Measurements from ENCODE around the gene ABHD2. TPM values are rescaled to one million over a fixed set of nuclear protein-coding genes. Genes with fewer than 3 reads are reported as not detected.

Gene ABHD2
- total RNA-seq, 6 experiments from 2014 or later = 43.1 to 63.5 (median 51.8) TPM

GRCh38 chr15:89089316-89090230, 1.3 kb downstream of the ABHD2 start:
- Mint-ChIP-seq H3K36me3 (ENCODE audit: low read depth) (peaks cover 5% of the 10 kb centered on the region; the same call in 1 of the 2 replicates), H3K9me3 (no peaks in the 10 kb centered on the region), H3K4me1 (ENCODE audit: low read depth) (peaks cover 57% of the 10 kb centered on the region), H3K27ac (peak overlapping the region; percentile 79), H3K4me3 (no peak overlapping the region; the same call in 1 of the 2 replicates), H3K27me3 (ENCODE audit: insufficient read depth) (peaks cover 2% of the 10 kb centered on the region)
- TF ChIP-seq CTCF (IDR thresholded peaks at IDR 0.05) = no peak
- DNase-seq = no peak

DNA sequence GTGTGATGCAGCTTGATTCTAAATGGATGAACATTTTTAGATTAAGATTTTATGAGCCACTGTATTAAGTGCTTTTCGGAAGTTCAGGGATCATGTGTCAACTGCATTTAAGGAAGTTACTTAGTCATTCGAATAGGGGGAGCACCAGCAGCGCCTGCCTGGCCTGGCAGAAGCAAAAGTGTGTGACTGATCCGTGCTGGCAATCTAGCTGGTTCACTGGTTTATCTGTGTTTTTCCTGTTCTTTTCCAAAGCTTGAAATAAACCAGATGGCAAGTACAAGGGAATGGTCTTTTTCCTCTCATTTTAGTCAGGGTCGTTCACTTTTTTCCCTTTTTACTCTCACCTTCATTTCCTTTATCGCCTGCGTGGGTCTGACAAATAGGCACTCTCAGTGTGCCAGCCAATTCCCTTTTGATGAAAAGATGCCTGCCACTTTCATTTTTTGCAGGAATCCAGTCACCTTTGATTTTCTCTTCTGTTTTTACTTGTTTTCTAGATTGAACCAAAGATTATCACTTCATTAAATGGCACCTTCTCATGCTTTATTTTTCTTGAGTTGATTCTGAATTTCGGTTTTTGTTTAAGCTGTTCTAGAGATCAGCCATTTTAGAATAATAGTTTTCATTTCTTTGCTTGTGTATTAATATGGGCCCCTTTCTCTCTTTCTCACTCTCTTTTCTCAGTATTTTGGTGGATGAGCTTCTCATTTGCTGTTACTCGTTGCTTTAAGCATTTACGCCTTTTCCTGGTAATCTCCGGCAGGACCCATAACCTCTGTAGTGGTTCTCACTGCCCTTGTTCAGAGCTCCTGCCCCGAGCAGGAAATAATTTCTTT, 2.8 kb downstream of the ABHD2 start:
- Mint-ChIP-seq H3K4me3 (no peak overlapping the region; the same call in none of the 2 replicates), H3K27me3 (ENCODE audit: insufficient read depth) (peaks cover 2% of the 10 kb centered on the region), H3K27ac (peak overlapping the region; percentile 79)

DNA sequence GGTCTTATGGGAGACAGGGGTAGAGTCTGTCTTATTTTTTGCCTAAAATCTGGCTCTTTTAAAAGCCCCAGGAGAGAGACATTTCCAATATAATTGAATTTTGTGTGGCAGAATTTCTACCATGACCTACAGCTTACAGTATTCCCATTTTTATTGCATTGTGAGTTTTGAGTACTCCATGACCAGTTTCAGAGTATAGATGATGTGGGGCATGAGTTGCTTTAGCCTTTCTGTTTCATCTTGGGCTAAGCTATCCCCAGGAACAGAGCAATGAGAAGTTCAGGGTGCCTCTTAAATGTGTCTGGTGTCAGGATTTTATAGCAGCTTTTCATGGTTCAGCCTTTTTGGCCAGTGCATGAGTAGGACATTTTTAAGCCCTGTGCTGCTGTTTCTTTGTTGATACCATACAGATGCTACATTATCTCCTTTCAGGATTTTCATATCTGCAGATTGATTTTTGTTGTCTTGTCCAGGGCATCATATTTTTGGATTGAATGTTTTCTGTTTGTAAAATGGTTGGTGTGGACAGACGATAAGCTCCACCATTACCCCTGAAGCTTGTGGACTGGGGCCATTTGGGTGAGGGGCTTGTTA, 3.5 kb downstream of the ABHD2 start:
- Mint-ChIP-seq H3K36me3 (ENCODE audit: low read depth) (peaks cover 10% of the 10 kb centered on the region; the same call in 1 of the 2 replicates), H3K9me3 (no peaks in the 10 kb centered on the region), H3K4me1 (ENCODE audit: low read depth) (peaks cover 55% of the 10 kb centered on the region), H3K27me3 (ENCODE audit: insufficient read depth) (peaks cover 2% of the 10 kb centered on the region), H3K4me3 (no peak overlapping the region; the same call in none of the 2 replicates), H3K27ac (peak overlapping the region; percentile 79)
- no peak for DNase-seq
- TF ChIP-seq CTCF (IDR thresholded peaks at IDR 0.05) = no peak

More for the DNA sequence above, 2.8 kb downstream of the ABHD2 start:
- Mint-ChIP-seq H3K4me1 (ENCODE audit: low read depth) (peaks cover 49% of the 10 kb centered on the region), H3K36me3 (ENCODE audit: low read depth) (peaks cover 10% of the 10 kb centered on the region; the same call in 1 of the 2 replicates), H3K9me3 (no peaks in the 10 kb centered on the region)
- peak; percentile 82 for DNase-seq
- TF ChIP-seq CTCF (IDR thresholded peaks at IDR 0.05) = peak; percentile 41

DNA sequence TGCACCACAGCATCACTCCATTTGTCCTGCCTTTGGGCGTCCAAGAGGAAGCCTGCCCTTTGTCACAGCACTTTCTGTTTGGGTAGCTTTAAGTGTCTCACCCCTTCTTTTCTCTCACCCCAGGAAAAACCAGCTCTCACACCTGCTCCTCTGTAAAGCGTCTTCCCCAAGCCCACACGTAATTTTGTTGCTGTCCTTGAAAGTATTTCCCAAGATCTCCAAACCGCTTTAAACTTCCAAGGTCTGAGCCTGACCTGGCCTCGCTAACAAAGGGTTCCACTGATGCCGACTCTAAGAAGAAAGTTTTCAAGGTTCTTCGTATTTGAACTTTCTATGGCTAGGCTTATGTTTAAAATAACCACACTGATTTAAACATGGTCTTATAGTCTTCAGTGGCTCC, 5.3 kb downstream of the ABHD2 start:
- TF ChIP-seq CTCF (IDR thresholded peaks at IDR 0.05) = no peak
- Mint-ChIP-seq H3K27ac (no peak overlapping the region; the same call in 1 of the 2 replicates), H3K9me3 (no peaks in the 10 kb centered on the region), H3K4me3 (no peak overlapping the region), H3K36me3 (ENCODE audit: low read depth) (peaks cover 15% of the 10 kb centered on the region), H3K27me3 (ENCODE audit: insufficient read depth) (peaks cover 2% of the 10 kb centered on the region), H3K4me1 (ENCODE audit: low read depth) (peaks cover 65% of the 10 kb centered on the region)
- DNase-seq = no peak

- peaks cover 2% of the 10 kb centered on the region; the same call in 1 of the 2 replicates for H3K27me3 Mint-ChIP-seq (ENCODE audit: insufficient read depth)
- H3K9me3 Mint-ChIP-seq = no peaks in the 10 kb centered on the region
- no peak for DNase-seq
- H3K36me3 Mint-ChIP-seq (ENCODE audit: low read depth) = peaks cover 15% of the 10 kb centered on the region
- no peak overlapping the region for H3K4me3 Mint-ChIP-seq
- H3K27ac Mint-ChIP-seq = no peak overlapping the region
- peaks cover 59% of the 10 kb centered on the region for H3K4me1 Mint-ChIP-seq (ENCODE audit: low read depth)
- no peak for TF ChIP-seq CTCF (IDR thresholded peaks at IDR 0.05)
Observed at GRCh38 chr15:89095073-89095472, 6.8 kb downstream of the ABHD2 start.

Measured in HFFc6 (cell line).